DMS79 treated with DMSO at 0.1 percent for 48 hours (cell line): ENCODE measurements around the gene CCDC148.

Experiments
- DNase-seq: peaks from one replicate; lab custom pipeline; 2025; lab: John Stamatoyannopoulos, UW

Gene CCDC148

GRCh38 chr2:158456309-158457066 lies at the start of gene CCDC148, which contains the start of gene PKP4:
Gene CCDC148, minus strand, starts transcription at chr2:158456753. Its CDS starts 314 bp downstream, at chr2:158456439.
Gene PKP4, plus strand, starts transcription at chr2:158456952. Its CDS starts 76,233 bp downstream, at chr2:158533185.
- DNase-seq = peak; percentile 93

DNA sequence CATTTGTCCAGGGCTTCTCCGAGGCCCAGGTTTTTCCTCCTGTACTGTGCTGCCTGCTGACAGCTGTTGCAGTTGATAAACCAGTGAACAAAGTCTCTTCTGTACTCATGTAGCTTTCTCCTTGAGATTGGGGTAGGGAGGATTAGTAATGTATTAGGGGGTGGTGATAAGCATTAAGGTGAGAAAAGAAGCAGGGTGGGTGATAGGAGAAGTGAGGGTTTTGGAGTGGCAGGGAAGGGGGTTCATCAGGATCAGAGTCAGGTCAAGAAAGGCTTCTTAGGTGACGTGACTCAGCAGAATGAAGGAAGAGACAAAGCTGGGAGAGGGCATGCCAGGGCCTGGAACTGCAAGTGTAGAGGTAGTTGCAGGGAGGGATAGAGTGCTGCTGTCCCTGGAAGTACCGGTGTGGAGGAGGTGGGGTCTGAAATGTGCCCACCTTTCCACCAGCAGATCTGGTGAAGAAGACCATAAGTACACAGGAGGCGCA lies 48.9 kb upstream of the CCDC148 start:
- DNase-seq = no peak

DNA sequence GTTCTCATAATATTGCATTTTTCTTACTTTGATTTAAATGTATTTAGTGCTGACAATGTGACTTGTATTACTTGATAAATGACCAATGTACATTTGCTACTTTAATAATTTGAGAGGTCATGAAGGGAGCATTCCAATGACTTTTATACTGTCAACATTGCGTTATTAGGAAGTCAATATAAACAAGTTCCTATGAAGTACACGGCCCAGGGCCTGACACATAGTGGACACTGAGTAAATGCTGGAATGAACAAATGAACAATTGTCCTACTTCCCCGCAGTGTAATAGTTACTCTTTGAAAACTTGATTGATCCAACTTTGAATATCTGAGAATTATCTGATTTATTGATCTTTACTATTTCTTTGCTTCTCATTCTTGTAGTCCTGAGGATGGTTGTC lies 47.5 kb upstream of the CCDC148 start:
- no peak for DNase-seq

DNA sequence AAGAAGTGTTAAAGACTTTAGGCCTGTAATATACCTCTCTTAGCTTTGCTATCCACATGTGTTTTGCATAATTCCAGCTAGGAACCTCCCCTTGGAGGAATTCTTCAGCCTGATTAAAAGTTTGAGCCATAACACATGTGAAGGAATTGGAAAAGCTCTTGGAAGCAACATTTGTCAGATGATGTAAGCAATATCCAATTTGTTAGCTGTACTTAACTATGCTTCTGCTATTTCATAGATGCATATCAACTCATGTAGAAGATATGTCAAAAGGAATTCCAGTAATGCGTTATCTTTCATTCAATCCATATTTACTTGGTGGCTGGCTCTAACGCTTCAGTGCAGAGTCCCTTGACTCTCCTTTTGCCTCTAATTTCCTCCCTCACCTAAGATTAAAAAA lies 46.4 kb upstream of the CCDC148 start:
- no peak for DNase-seq

GRCh38 chr2:158501301-158501700 lies 44.7 kb upstream of the CCDC148 start:
- peak; percentile 98 for DNase-seq

GRCh38 chr2:158500333-158500732 lies 43.8 kb upstream of the CCDC148 start:
- no peak for DNase-seq

- DNase-seq = no peak
Observed at GRCh38 chr2:158499383-158499782, 42.8 kb upstream of the CCDC148 start.

GRCh38 chr2:158498749-158499136 lies 42.2 kb upstream of the CCDC148 start:
- DNase-seq = no peak

GRCh38 chr2:158498043-158498748 lies 41.6 kb upstream of the CCDC148 start:
- no peak for DNase-seq

GRCh38 chr2:158497486-158497885 lies 40.9 kb upstream of the CCDC148 start:
- no peak for DNase-seq

DNA sequence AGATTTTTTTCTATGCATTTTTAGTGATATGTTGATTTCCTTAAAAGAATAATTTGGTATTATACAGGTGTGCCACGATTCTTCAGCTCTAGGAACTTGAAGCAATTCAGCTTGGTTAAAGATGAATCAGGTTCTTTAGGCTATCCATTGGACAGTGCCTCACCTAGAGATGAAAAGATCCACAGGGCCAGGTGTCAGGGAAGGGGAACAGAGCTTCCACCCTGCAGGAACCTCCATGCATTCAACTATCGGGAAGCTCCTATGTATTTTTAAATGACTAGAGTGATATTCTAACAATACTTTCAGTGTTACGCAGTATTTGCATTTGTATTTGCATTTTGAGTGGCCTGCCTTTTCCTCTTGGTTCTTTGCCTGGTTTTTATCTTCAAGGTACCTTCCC lies 40.4 kb upstream of the CCDC148 start:
- DNase-seq = no peak

GRCh38 chr2:158495175-158495574 lies 38.6 kb upstream of the CCDC148 start:
- no peak for DNase-seq

GRCh38 chr2:158493458-158493857 lies 36.9 kb upstream of the CCDC148 start:
- peak; percentile 82 for DNase-seq

DNA sequence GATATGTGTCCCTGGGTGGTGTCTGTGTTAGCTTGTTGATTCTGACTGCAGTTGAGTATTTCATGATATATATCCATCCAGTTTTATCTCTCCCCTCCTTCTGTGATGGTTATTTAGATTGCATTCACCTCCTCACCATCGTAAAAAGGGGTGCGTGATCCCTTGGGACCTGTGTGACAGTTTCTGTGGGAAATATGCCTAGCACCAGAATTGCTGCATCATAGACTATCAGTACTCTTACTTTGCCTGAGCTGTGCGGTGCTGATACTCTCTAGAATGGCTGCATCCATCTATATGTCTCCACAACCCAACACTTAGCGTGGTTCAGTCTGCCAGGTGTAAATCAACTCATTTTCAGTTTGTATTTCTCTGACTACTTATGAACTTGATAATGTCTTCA lies 34.5 kb upstream of the CCDC148 start:
- no peak for DNase-seq

DNA sequence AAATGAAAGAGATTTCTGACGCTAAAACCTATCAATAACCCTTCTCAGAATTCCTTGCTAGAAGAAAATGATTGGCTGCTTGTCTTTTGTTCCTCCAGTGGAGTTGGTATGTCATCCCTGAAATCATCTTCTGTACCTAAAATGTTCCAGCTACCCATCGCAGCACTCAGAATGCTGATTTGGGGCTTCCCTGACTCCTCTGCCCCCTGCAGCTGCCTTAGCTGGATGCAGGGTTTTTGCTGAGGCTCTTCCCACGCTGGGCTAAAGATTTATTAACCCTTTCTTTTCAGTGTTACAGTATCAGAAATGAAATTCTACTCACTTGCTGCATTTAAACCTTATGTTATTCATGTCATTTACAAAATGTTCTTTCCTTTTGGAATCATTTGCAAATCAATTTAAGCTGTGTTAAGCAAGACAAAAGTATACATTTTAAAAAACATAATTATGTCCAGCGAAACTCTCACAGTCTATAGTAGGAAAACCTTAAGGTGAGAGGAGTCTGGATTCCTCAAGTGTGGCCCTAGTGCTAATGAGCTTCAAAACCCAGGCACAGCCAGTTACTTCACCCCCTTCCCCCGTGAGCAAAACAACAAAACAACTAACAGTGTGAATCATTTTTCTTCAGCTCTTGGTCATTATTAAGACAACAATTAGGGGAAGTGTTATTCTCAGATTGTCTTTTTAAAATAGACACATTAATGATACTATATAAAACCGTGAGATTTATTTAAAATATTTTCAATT lies 33.0 kb upstream of the CCDC148 start:
- no peak for DNase-seq

DNA sequence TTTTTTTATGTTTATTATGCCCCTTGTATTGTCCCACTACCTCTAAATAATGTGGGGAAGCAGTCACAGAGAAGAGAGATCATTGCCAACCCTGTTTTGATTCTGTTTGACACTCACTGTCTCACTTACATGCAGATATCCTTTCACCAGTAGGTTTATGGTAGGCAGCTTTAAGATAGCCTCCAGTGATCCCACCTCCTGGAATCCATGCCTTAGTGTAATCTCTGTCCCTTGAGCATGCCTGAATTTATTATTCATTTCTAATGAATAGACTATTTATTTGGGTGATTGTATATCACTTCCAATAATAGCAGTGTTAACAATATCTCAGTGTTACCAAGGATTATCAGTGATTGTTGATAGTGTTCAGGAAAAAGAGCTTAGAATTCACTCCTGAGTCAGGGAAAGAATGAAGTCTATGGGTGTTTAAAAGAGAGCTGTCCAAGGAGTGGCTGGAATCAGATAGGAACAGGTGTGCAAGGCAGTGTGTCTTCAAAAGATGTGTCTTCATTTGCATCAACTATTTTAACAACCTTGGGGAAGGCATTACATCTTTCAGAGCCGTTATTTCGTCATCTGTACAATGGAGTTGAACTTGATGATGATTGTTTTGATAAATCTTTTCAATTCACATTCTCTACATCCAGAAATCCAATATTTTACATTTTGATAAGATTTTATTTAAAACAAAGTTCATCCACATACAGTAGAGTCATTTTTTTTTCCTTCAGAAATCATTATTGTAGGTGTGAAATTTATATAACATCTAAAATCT lies 32.1 kb upstream of the CCDC148 start:
- no peak for DNase-seq

DNA sequence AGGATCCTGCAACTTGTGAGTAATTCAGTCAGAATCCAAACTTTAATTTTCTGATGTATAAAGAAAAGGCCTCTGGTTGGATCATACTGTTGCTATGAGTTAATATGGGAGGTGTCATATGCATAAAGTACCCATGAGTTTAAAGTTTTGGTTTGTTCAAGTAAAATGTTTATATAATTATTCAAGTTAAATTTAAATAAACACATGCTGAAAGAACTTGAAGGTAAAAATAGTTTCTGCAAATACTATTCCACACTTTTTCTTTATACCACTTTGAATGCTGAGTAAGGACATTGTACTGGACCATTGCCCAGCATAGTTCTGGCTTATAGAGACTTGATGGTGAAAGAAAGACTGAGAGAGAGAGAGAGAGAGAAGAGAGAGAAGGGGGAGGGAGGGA lies 30.9 kb upstream of the CCDC148 start:
- DNase-seq = no peak

DNA sequence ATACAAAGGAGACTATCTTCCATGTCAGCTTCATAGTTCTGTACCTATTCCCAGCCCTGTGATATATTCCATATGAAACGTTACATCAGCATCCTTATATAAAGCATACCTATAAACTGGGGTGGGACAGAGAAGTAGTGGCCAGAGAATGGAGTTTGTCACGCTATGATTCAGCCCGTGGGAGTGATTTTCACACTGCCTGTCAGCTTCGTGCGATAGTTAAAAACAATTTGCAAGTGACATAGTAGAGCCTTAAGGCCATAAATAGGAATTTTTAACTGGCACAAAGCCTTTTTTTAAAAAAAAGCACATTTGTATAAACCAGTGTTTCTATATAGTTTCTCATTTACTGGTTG lies 30.4 kb upstream of the CCDC148 start:
- DNase-seq = no peak

GRCh38 chr2:158486150-158486969 lies 29.8 kb upstream of the CCDC148 start:
- DNase-seq = no peak

- DNase-seq = no peak
Observed at GRCh38 chr2:158484892-158485556, 28.5 kb upstream of the CCDC148 start.
